HepG2 (cell line): Measurements from ENCODE around the gene BICRAL. TPM values are rescaled to one million over a fixed set of nuclear protein-coding genes. Genes with fewer than 3 reads are reported as not detected.

ENCODE experiments used
- ATAC-seq: fragments of 200-7000 bp; cut with Tn5 transposase; 3 replicates; pipeline ENCODE4 v1.9.1; 2020; ENCODE audit warnings: mild to moderate bottlenecking, moderate library complexity
- BruUV-seq: library from RNA; stranded (reverse); fragments of 400-500 nt; replicated peaks from 2 replicates; lab custom pipeline; 2021; lab: Mats Ljungman, UMichigan
- CTCF ChIA-PET: fragments of 300-600 bp; formaldehyde crosslinking; extraction: SDS; loops from one replicate; lab custom pipeline; 2021; ENCODE audit warnings: low total read pairs, inconsistent platforms, low intra/inter-chr PET ratio; lab: Yijun Ruan, JAX
- POLR2A ChIA-PET: fragments of 350-600 bp; sonication (Branson Sonifier 250); formaldehyde crosslinking; loops from one replicate; lab custom pipeline; 2020; ENCODE audit warnings: antibody characterized with exemption, inconsistent platforms; lab: Yijun Ruan, JAX
- DNase-seq: peaks from one replicate; pipeline ENCODE4 v3.0.0-alpha.2; 2015; ENCODE audit warnings: low spot score
- FAIRE-seq: peaks from 3 replicates; lab custom pipeline; 2011; peaks lifted over from hg19 to GRCh38; lab: Jason Lieb, UNC
- H2AFZ ChIP-seq: one replicate; pipeline ENCODE4 v1.6.1; 2011; ENCODE audit warnings: low read length, inconsistent platforms
- H3K27ac ChIP-seq: fragments of 300-600 bp; 3 replicates; pipeline ENCODE4 v1.8.0; 2011; ENCODE audit warnings: mixed run types, mild to moderate bottlenecking, mixed read lengths, low read length, inconsistent platforms; ENCODE audit not compliant: insufficient read depth; ENCODE audit errors: extremely low read length
- H3K27me3 ChIP-seq, 2 experiments: fragments of 200-600 bp in 1 of 2; 2 replicates in 1 of 2; 3 replicates in 1 of 2; pipeline versions ENCODE4 v1.6.0 to v1.8.0; 2011; ENCODE audit warnings: low read length in 2 of 2, mild to moderate bottlenecking in 2 of 2, moderate library complexity in 2 of 2, inconsistent platforms in 1 of 2; ENCODE audit not compliant: insufficient read depth in 2 of 2, control insufficient read depth in 1 of 2
- H3K36me3 ChIP-seq, 2 experiments: fragments of 200-600 bp in 1 of 2; replicated peaks in 1 of 2; 2 replicates in 1 of 2; 3 replicates in 1 of 2; pipeline versions ENCODE4 v1.5.1 to v1.8.0; 2011; ENCODE audit warnings: low read length in 2 of 2, inconsistent platforms in 1 of 2; ENCODE audit not compliant: insufficient read depth in 2 of 2, control insufficient read depth in 1 of 2
- H3K4me1 ChIP-seq: 2 replicates; pipeline ENCODE4 v1.5.1; 2012; ENCODE audit warnings: low read length, inconsistent platforms; ENCODE audit not compliant: insufficient read depth
- H3K4me2 ChIP-seq: 2 replicates; pipeline ENCODE4 v1.6.0; 2011; ENCODE audit warnings: low read depth, low read length, inconsistent platforms
- H3K4me3 ChIP-seq, 3 experiments: fragments of 200-600 bp in 1 of 3; sonication (generic), shearing (Covaris generic) in 1 of 3; replicated peaks in 1 of 3; 2 replicates each; pipeline ENCODE4 v1.5.1; 2011 to 2016; ENCODE audit warnings: low read length in 3 of 3, inconsistent platforms in 2 of 3, low read depth in 2 of 3, mild to moderate bottlenecking in 2 of 3, control low read depth in 1 of 3, mixed read lengths in 1 of 3; ENCODE audit not compliant: insufficient read depth in 1 of 3
- H3K79me2 ChIP-seq: one replicate; pipeline ENCODE4 v1.6.1; 2011; ENCODE audit warnings: low read length, inconsistent platforms; ENCODE audit not compliant: insufficient read depth
- H3K9ac ChIP-seq: 2 replicates; pipeline ENCODE4 v1.6.0; 2011; ENCODE audit warnings: mild to moderate bottlenecking, low read depth, low read length, inconsistent platforms; ENCODE audit not compliant: insufficient read depth
- H3K9me3 ChIP-seq: 2 replicates; pipeline ENCODE4 v1.5.1; 2012; ENCODE audit warnings: mild to moderate bottlenecking, low read length
- H4K20me1 ChIP-seq: 2 replicates; pipeline ENCODE4 v1.6.0; 2011; ENCODE audit warnings: inconsistent platforms, mild to moderate bottlenecking, low read length, moderate library complexity; ENCODE audit not compliant: insufficient read depth
- ATF1 ChIP-seq: IDR thresholded peaks from 2 replicates; pipeline ENCODE4 v1.6.1; 2016; ENCODE audit warnings: mild to moderate bottlenecking, control low read depth
- FOXA3 ChIP-seq: IDR thresholded peaks from 2 replicates; pipeline ENCODE4 v1.6.1; 2016; ENCODE audit warnings: missing genetic modification reagents, missing compliant biosample characterization
- MAFF ChIP-seq: IDR thresholded peaks from 2 replicates; pipeline ENCODE4 v1.6.1; 2011; ENCODE audit warnings: low read depth, low read length, improper control_type of control experiment
- MAFK ChIP-seq, 2 experiments: IDR thresholded peaks in 1 of 2; conservative IDR thresholded peaks in 1 of 2; 2 replicates each; pipeline ENCODE4 v1.6.1; 2011; ENCODE audit warnings: improper control_type of control experiment in 2 of 2, low read length in 2 of 2
- MXD4 ChIP-seq: IDR thresholded peaks from 2 replicates; pipeline ENCODE4 v1.6.1; 2016; ENCODE audit warnings: mild to moderate bottlenecking, missing biosample characterization, missing genetic modification reagents
- YY1 ChIP-seq: IDR thresholded peaks from 2 replicates; pipeline ENCODE4 v1.6.1; 2011; ENCODE audit warnings: low read length, low read depth, moderate library complexity, mild to moderate bottlenecking; ENCODE audit not compliant: insufficient read depth, insufficient replicate concordance
- ZNF383 ChIP-seq: sonication (generic); formaldehyde crosslinking; IDR thresholded peaks from 2 replicates; pipeline ENCODE4 v1.4.0; 2020; ENCODE audit warnings: missing genetic modification reagents, mild to moderate bottlenecking, borderline replicate concordance
- ZNF569 ChIP-seq: sonication (generic); formaldehyde crosslinking; IDR thresholded peaks from 2 replicates; pipeline ENCODE4 v1.5.0; 2020; ENCODE audit warnings: mild to moderate bottlenecking, missing genetic modification reagents, moderate library complexity, borderline replicate concordance
- WGBS: methylation state at CpG from one replicate; pipeline ENCODE4 v1.1.6; 2017; ENCODE audit warnings: low lambda C conversion rate; 5-methylcytosine and 5-hydroxymethylcytosine counted together
- in situ Hi-C: cut with HindIII; loops from 2 replicates; pipeline ENCODE4 v1.10.0; 2017; ENCODE audit warnings: low pct_unique_long_range_greater_than_20kb; ENCODE audit not compliant: extremely low pct_ligation_motif_present
- intact Hi-C: fragments of 100-400 bp; cut with micrococcal nuclease; formaldehyde crosslinking; loops from one replicate; pipeline ENCODE4 v1.10.0; 2022; ENCODE audit not compliant: unreplicated experiment
- polyA plus RNA-seq, 8 experiments: library from polyadenylated mRNA; depleted of rRNA in 3 of 8; stranded (reverse) in 7 of 8; unstranded in 1 of 8; fragments of >200 nt; fragmentation: Illumina TruSeq in 4 of 8; extraction: Trizol in 4 of 8; gene quantifications; 2 replicates each; pipeline versions ENCODE4 v1.2.1 to v1.2.3, GENCODE V29; 2011 to 2016; ENCODE audit warnings: low read depth in 4 of 8, missing spikeins in 1 of 8, mixed read lengths in 1 of 8; ENCODE audit not compliant: insufficient read depth in 1 of 8
- total RNA-seq, 5 experiments: library from RNA; depleted of rRNA; stranded (reverse); fragments of >200 nt; fragmentation: Illumina TruSeq; extraction: Trizol; gene quantifications; 2 replicates each; pipeline ENCODE4 v1.2.3, GENCODE V29; 2016; ENCODE audit warnings: low read depth in 1 of 5
- TF ChIP-seq, protein P1 (sequence below): sonication (generic); formaldehyde crosslinking; IDR thresholded peaks from 2 replicates; pipeline ENCODE4 v1.5.0; 2020; ENCODE audit warnings: missing genetic modification reagents
- TF ChIP-seq, protein P2 (sequence below): sonication (generic); formaldehyde crosslinking; IDR thresholded peaks from 2 replicates; pipeline ENCODE4 v1.4.0; 2020; ENCODE audit warnings: missing genetic modification reagents, borderline replicate concordance

Gene BICRAL
- total and polyA plus RNA-seq, 2 of the 13 experiments (the other 11 are each of a cell fraction or from before 2014, with no cell fraction given) = 5.0 to 13.5 TPM

DNA sequence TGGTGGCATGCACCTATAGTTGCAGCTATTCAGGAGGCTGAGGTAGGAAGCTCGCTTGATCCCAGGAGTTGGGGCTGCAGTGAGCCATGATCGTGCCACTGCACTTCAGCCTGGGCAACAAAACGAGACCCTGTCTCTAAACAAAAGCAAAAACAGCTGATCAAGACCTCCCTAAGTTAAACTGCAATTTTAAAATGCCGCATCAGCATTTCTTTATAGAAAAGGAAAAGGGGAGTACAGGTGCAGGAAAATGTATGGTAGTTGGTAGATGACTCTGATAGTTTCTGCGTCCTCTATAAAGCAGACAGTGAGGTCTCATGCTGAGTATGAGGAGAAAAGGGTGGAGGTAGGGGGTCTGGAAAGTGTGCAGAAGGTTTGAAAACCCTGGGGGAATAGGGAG, 27.1 kb upstream of the BICRAL start:
- no peak overlapping the region for H2AFZ ChIP-seq
- CTCF ChIA-PET = no interaction called here
- in situ Hi-C loops = no loop called here
- peaks cover 3% of the 10 kb centered on the region in 2 experiments; a peak in 2 of 5 replicates for H3K36me3 ChIP-seq
- 97% methylated on average over 5 of the region's 5 CpGs for WGBS
- H3K9ac ChIP-seq = no peak overlapping the region
- H3K9me3 ChIP-seq = no peaks in the 10 kb centered on the region
- H3K27me3 ChIP-seq = no peaks in the 10 kb centered on the region
- H3K4me1 ChIP-seq = peaks cover 14% of the 10 kb centered on the region
- peak; percentile 100 for TF ChIP-seq MAFF
- no peak for TF ChIP-seq FOXA3
- no peak for TF ChIP-seq ATF1 (CRISPR knock-in tag)
- TF ChIP-seq ZNF569 (CRISPR knock-in tag) = no peak
- no peak for TF ChIP-seq MXD4
- no peak for TF ChIP-seq ZNF383
- TF ChIP-seq, protein P1, sequence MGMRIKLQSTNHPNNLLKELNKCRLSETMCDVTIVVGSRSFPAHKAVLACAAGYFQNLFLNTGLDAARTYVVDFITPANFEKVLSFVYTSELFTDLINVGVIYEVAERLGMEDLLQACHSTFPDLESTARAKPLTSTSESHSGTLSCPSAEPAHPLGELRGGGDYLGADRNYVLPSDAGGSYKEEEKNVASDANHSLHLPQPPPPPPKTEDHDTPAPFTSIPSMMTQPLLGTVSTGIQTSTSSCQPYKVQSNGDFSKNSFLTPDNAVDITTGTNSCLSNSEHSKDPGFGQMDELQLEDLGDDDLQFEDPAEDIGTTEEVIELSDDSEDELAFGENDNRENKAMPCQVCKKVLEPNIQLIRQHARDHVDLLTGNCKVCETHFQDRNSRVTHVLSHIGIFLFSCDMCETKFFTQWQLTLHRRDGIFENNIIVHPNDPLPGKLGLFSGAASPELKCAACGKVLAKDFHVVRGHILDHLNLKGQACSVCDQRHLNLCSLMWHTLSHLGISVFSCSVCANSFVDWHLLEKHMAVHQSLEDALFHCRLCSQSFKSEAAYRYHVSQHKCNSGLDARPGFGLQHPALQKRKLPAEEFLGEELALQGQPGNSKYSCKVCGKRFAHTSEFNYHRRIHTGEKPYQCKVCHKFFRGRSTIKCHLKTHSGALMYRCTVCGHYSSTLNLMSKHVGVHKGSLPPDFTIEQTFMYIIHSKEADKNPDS (CRISPR knock-in tag) = no peak
- TF ChIP-seq, protein P2, sequence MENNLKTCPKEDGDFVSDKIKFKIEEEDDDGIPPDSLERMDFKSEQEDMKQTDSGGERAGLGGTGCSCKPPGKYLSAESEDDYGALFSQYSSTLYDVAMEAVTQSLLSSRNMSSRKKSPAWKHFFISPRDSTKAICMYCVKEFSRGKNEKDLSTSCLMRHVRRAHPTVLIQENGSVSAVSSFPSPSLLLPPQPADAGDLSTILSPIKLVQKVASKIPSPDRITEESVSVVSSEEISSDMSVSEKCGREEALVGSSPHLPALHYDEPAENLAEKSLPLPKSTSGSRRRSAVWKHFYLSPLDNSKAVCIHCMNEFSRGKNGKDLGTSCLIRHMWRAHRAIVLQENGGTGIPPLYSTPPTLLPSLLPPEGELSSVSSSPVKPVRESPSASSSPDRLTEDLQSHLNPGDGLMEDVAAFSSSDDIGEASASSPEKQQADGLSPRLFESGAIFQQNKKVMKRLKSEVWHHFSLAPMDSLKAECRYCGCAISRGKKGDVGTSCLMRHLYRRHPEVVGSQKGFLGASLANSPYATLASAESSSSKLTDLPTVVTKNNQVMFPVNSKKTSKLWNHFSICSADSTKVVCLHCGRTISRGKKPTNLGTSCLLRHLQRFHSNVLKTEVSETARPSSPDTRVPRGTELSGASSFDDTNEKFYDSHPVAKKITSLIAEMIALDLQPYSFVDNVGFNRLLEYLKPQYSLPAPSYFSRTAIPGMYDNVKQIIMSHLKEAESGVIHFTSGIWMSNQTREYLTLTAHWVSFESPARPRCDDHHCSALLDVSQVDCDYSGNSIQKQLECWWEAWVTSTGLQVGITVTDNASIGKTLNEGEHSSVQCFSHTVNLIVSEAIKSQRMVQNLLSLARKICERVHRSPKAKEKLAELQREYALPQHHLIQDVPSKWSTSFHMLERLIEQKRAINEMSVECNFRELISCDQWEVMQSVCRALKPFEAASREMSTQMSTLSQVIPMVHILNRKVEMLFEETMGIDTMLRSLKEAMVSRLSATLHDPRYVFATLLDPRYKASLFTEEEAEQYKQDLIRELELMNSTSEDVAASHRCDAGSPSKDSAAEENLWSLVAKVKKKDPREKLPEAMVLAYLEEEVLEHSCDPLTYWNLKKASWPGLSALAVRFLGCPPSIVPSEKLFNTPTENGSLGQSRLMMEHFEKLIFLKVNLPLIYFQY = no peak
- TF ChIP-seq MAFK (conservative IDR thresholded peaks at IDR 0.05 in 1 of 2, IDR thresholded peaks at IDR 0.05 in 1 of 2; ENCODE audit: low read length in 2 of 2) = peak; percentile 99 to 100
- no peak for TF ChIP-seq YY1
- H3K4me2 ChIP-seq = no peak overlapping the region
- ATAC-seq (no peak), DNase-seq (no peak), FAIRE-seq (no peak)
- no peaks in the 10 kb centered on the region for H3K79me2 ChIP-seq
- H3K27ac ChIP-seq = no peak overlapping the region
- POLR2A ChIA-PET = interaction anchor here (1.8 kb wide), 1 partner anchor 9 kb away, joined by 7 read pairs; the partner anchor contains the start of gene TBCC
- H3K4me3 ChIP-seq = no peak overlapping the region
- intact Hi-C loops = no loop called here
- no peaks in the 10 kb centered on the region for H4K20me1 ChIP-seq
- BruUV-seq = no TSS peak
